HUES6 (cell line): ENCODE results near the gene IL6R.

Source experiments
- H3K27ac ChIP-seq: 2 replicates; pipeline ENCODE4 v1.7.0; 2013; ENCODE audit warnings: low read depth, mild to moderate bottlenecking, low read length, inconsistent platforms
- H3K27me3 ChIP-seq: 2 replicates; pipeline ENCODE4 v1.6.1; 2013; ENCODE audit warnings: low read length; ENCODE audit not compliant: control insufficient read depth, insufficient read depth
- H3K36me3 ChIP-seq: 2 replicates; pipeline ENCODE4 v1.6.1; 2013; ENCODE audit warnings: low read length; ENCODE audit not compliant: control insufficient read depth, insufficient read depth
- H3K4me1 ChIP-seq: 2 replicates; pipeline ENCODE4 v1.6.1; 2013; ENCODE audit warnings: low read length; ENCODE audit not compliant: control insufficient read depth, insufficient read depth
- H3K4me3 ChIP-seq: 2 replicates; pipeline ENCODE4 v1.5.1; 2013; ENCODE audit warnings: low read depth, low read length
- H3K9ac ChIP-seq: one replicate; pipeline ENCODE4 v1.6.1; 2013; ENCODE audit warnings: mild to moderate bottlenecking, low read length
- H3K9me3 ChIP-seq: 2 replicates; pipeline ENCODE4 v1.6.1; 2013; ENCODE audit warnings: low read depth, low read length; ENCODE audit not compliant: control insufficient read depth, insufficient read depth

The IL6R gene

DNA sequence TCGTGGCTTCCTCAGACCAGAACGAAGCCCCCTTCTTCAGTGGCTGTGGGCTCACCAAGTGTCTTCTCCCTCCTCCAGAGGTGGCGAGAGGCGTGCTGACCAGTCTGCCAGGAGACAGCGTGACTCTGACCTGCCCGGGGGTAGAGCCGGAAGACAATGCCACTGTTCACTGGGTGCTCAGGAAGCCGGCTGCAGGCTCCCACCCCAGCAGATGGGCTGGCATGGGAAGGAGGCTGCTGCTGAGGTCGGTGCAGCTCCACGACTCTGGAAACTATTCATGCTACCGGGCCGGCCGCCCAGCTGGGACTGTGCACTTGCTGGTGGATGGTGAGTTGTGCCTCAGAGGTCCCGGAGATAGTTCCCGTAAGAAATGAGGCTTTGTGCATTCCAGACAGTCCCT is 24.0 kb downstream of the IL6R start:
- no peaks in the 10 kb centered on the region for H3K9me3 ChIP-seq
- H3K4me3 ChIP-seq: no peak overlapping the region

DNA sequence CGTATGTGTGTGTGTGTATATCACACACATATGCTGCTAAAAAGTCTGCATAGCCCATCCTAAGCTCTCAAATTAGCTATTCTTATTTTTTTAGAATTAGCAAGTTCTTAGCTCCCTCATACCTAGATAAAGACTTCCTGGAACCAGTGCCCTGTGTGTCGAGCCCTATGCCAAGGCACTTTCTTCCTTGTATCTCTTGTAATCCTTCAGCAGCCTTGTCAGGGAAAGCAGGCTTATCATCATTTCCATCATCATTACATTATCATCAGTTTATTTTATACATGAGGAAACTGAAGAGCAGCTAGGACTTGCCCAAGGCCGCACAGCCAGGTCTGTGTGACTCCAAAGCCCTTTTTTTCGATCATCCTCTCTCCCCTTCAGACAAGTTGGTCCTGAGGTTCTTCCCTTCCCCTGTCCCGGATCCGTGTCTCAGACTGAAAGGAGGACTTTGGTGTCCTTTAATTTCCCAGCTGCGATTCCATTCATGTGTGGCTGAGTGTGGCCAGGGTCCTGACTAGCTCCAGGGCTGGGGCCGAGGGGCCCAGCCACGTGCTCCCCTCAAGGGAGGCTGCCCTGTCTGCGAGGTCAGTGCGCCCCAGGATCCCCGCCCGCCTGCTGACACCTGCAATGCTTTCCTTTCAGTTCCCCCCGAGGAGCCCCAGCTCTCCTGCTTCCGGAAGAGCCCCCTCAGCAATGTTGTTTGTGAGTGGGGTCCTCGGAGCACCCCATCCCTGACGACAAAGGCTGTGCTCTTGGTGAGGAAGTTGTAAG is 24.9 kb downstream of the IL6R start:
- H3K36me3 ChIP-seq: no peaks in the 10 kb centered on the region
- H3K4me3 ChIP-seq: no peak overlapping the region
- H3K27ac ChIP-seq: peak overlapping the region; percentile 12; the same call in 1 of the 2 replicates
- peak overlapping the region; percentile 8 for H3K9ac ChIP-seq
- no peaks in the 10 kb centered on the region for H3K27me3 ChIP-seq
- H3K9me3 ChIP-seq: no peaks in the 10 kb centered on the region
- peaks cover 42% of the 10 kb centered on the region for H3K4me1 ChIP-seq

More for the DNA sequence above, 24.0 kb downstream of the IL6R start:
- peaks cover 42% of the 10 kb centered on the region for H3K4me1 ChIP-seq
- H3K9ac ChIP-seq: no peak overlapping the region
- no peaks in the 10 kb centered on the region for H3K27me3 ChIP-seq
- no peak overlapping the region for H3K27ac ChIP-seq
- no peaks in the 10 kb centered on the region for H3K36me3 ChIP-seq

DNA sequence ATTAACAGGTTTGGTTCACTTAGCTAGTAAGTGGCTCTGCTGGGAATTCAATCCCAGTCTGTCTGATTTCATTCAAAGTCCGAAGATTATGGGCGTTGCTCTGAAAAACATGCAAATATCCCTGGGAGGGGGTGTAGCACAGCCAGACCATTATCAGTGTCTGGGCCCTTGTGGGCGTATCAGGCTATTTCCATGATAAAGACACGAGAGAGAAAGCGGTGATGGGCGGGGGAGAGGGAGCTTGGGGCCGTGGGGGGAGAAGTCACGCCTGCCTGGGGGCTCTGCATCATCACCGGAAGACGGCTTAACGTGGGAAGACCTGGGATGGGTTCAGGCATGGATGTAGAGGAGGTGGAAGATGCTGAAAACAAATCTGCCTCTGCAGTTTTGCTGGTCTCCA is 25.8 kb downstream of the IL6R start:
- H3K9ac ChIP-seq: no peak overlapping the region
- H3K27ac ChIP-seq: peak overlapping the region; percentile 12; the same call in 1 of the 2 replicates

DNA sequence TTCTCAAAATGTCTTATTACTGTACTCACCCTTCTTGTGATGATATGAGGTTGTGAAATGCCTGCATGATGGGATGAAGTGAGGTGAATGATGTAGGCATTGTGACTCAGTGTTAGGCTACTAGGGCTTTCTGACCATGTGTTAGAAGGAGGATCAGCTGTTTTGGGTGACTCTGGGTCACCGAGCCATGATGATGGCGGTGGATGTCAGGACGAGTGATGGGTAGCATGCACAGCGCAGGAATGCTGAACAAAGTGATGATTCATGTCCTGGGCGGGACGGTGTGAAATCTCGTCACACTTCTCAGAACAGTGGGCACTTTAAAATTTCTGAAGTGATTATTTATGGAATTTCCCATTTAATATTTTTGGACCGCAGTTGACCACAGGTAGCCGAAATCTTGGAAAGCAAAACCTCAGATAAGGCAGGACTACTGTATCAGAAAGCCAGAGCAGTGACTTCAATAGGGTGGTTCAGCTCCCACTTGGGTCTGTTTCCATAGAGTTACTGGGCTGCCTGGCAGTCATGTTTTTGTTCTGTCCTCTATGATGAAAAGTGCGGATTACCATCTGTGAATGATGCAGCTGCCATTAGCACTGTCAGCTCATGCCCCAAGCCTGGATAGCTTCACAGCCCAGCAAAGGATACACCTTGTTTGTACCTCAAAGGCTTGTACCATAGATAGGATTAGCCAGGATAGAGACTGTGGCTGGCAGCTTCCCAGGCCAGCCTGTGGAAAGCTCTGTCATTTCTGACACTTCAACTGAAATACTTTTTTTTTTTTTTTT is 26.6 kb downstream of the IL6R start:
- no peaks in the 10 kb centered on the region for H3K27me3 ChIP-seq
- H3K9ac ChIP-seq: no peak overlapping the region
- H3K4me1 ChIP-seq: peaks cover 42% of the 10 kb centered on the region
- no peaks in the 10 kb centered on the region; the same call in 1 of the 2 replicates for H3K36me3 ChIP-seq
- H3K27ac ChIP-seq: no peak overlapping the region; the same call in 1 of the 2 replicates
- H3K9me3 ChIP-seq: no peaks in the 10 kb centered on the region
- no peak overlapping the region for H3K4me3 ChIP-seq

More for the DNA sequence above, 25.8 kb downstream of the IL6R start:
- H3K36me3 ChIP-seq: no peaks in the 10 kb centered on the region; the same call in 1 of the 2 replicates
- H3K27me3 ChIP-seq: no peaks in the 10 kb centered on the region
- H3K9me3 ChIP-seq: no peaks in the 10 kb centered on the region
- H3K4me3 ChIP-seq: peak overlapping the region; percentile 30; the same call in 1 of the 2 replicates
- peaks cover 42% of the 10 kb centered on the region for H3K4me1 ChIP-seq

DNA sequence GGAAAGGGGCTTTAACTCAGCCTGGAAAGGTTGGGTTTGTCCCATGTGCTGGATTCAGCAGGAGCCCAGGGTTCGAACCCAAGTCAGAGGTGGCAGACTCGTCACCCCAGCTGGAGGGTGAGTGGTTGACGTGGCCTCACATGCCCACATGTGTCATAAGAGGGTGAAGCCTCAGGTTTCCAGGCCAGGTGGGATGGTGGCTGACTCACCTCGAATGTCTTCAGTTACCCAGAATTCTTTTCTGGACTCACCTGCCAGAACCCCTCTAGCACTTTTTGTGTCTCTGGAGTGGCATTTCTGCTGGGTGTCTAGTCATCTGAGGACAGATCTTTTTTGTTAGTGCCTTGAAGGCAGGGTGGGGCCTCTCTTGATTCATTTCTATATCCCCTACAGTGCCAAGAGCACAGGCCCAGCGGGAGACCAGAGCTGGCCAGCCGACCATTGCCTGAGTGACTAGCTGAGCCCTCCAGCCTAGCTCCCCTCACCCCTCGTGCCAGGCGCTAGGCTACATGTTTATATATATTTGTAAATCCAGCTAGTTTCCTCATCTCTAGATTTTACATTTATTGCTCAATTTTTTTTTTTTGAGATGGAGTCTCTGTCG is 28.1 kb downstream of the IL6R start:
- H3K4me1 ChIP-seq: peaks cover 42% of the 10 kb centered on the region
- no peaks in the 10 kb centered on the region; the same call in 1 of the 2 replicates for H3K36me3 ChIP-seq
- peak overlapping the region; percentile 58 for H3K9ac ChIP-seq
- no peak overlapping the region for H3K4me3 ChIP-seq
- H3K27me3 ChIP-seq: no peaks in the 10 kb centered on the region
- H3K9me3 ChIP-seq: no peaks in the 10 kb centered on the region
- H3K27ac ChIP-seq: peak overlapping the region; percentile 43; the same call in 1 of the 2 replicates

- Histone ChIP-seq H3K4me3 (no peak overlapping the region), H3K36me3 (no peaks in the 10 kb centered on the region; the same call in 1 of the 2 replicates), H3K27ac (no peak overlapping the region), H3K4me1 (peaks cover 34% of the 10 kb centered on the region), H3K27me3 (no peaks in the 10 kb centered on the region), H3K9me3 (no peaks in the 10 kb centered on the region), H3K9ac (no peak overlapping the region)
These were observed 29.4 kb downstream of the IL6R start for GRCh38 chr1:154434346-154435085.

- Histone ChIP-seq H3K9ac (no peak overlapping the region), H3K36me3 (no peaks in the 10 kb centered on the region; the same call in 1 of the 2 replicates), H3K4me1 (peaks cover 23% of the 10 kb centered on the region), H3K4me3 (no peak overlapping the region), H3K27me3 (no peaks in the 10 kb centered on the region), H3K27ac (no peak overlapping the region), H3K9me3 (no peaks in the 10 kb centered on the region)
These were observed 30.6 kb downstream of the IL6R start for GRCh38 chr1:154435599-154436200.

GRCh38 chr1:154436433-154436832 is 31.3 kb downstream of the IL6R start:
- Histone ChIP-seq H3K4me1 (peaks cover 17% of the 10 kb centered on the region), H3K36me3 (no peaks in the 10 kb centered on the region; the same call in 1 of the 2 replicates)

GRCh38 chr1:154440036-154440804 is 35.1 kb downstream of the IL6R start:
- Histone ChIP-seq H3K9ac (no peak overlapping the region), H3K4me1 (peaks cover 9% of the 10 kb centered on the region), H3K9me3 (no peaks in the 10 kb centered on the region), H3K27ac (no peak overlapping the region), H3K4me3 (no peak overlapping the region), H3K27me3 (no peaks in the 10 kb centered on the region), H3K36me3 (no peaks in the 10 kb centered on the region; the same call in 1 of the 2 replicates)

More at GRCh38 chr1:154436433-154436832, 31.3 kb downstream of the IL6R start:
- H3K27ac ChIP-seq: no peak overlapping the region
- H3K4me3 ChIP-seq: no peak overlapping the region
- no peak overlapping the region for H3K9ac ChIP-seq
- no peaks in the 10 kb centered on the region for H3K27me3 ChIP-seq
- H3K9me3 ChIP-seq: no peaks in the 10 kb centered on the region
